CD1c-positive myeloid dendritic cell (primary cell): ENCODE data around the gene STARD13.

Source experiments
- DNase-seq: peaks from one replicate; pipeline ENCODE4 v3.0.0-alpha.2; 2016; ENCODE audit errors: extremely low spot score

The STARD13 gene

GRCh38 chr13:33147832-33148231, 137.7 kb downstream of the STARD13 start:
- no peak for DNase-seq

GRCh38 chr13:33146843-33147611, 138.5 kb downstream of the STARD13 start:
- DNase-seq: peak; percentile 24

GRCh38 chr13:33145667-33146066, 139.9 kb downstream of the STARD13 start:
- DNase-seq: no peak

GRCh38 chr13:33144358-33144784, 141.2 kb downstream of the STARD13 start:
- no peak for DNase-seq

- DNase-seq: no peak
Measured at GRCh38 chr13:33139780-33140535, 145.6 kb downstream of the STARD13 start.

GRCh38 chr13:33139184-33139583, 146.4 kb downstream of the STARD13 start:
- DNase-seq: no peak

- no peak for DNase-seq
Measured at GRCh38 chr13:33138441-33138840, 147.1 kb downstream of the STARD13 start.

GRCh38 chr13:33137721-33138120, 147.8 kb downstream of the STARD13 start:
- DNase-seq: no peak

- DNase-seq: no peak
Measured at GRCh38 chr13:33135097-33135496, 150.5 kb downstream of the STARD13 start.

GRCh38 chr13:33134213-33134612, 151.3 kb downstream of the STARD13 start:
- DNase-seq: no peak

- DNase-seq: no peak
Measured at GRCh38 chr13:33132644-33133440, 152.7 kb downstream of the STARD13 start.

GRCh38 chr13:33129886-33130285, 155.7 kb downstream of the STARD13 start:
- no peak for DNase-seq

GRCh38 chr13:33129094-33129832, 156.3 kb downstream of the STARD13 start:
- no peak for DNase-seq

GRCh38 chr13:33128134-33128533, 157.4 kb downstream of the STARD13 start:
- no peak for DNase-seq

- DNase-seq: no peak
Measured at GRCh38 chr13:33127009-33127551, 158.5 kb downstream of the STARD13 start.

- DNase-seq: no peak
Measured at GRCh38 chr13:33125821-33126570, 159.6 kb downstream of the STARD13 start.

- DNase-seq: peak; percentile 75
Measured at GRCh38 chr13:33123066-33123859, 162.3 kb downstream of the STARD13 start.

- no peak for DNase-seq
Measured at GRCh38 chr13:33119856-33120543, 165.6 kb downstream of the STARD13 start.
